ENCODE measurements around the gene PTPRT.

DNA sequence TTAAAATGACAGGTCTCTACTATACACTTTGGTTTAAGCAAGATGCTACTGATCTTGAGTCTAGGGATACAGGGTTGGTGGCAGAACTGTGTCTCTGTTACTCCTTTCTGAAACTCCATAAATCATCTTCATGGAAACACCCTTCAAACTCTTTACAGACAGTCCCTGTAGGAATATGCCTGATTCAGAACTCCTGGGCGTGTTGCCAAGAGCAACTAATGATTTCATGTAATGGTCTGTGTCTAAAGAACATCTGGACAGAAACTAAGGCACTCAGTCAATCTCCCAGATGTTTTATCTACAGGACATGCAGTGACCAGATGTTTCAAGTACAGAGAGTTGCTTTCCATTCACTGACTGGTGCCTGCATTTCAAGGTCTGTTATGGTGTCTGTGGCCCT, 1107.1 kb downstream of the PTPRT start:
- no peak for TF ChIP-seq POLR2A (IDR thresholded peaks at IDR 0.05)
- TF ChIP-seq, protein P1, sequence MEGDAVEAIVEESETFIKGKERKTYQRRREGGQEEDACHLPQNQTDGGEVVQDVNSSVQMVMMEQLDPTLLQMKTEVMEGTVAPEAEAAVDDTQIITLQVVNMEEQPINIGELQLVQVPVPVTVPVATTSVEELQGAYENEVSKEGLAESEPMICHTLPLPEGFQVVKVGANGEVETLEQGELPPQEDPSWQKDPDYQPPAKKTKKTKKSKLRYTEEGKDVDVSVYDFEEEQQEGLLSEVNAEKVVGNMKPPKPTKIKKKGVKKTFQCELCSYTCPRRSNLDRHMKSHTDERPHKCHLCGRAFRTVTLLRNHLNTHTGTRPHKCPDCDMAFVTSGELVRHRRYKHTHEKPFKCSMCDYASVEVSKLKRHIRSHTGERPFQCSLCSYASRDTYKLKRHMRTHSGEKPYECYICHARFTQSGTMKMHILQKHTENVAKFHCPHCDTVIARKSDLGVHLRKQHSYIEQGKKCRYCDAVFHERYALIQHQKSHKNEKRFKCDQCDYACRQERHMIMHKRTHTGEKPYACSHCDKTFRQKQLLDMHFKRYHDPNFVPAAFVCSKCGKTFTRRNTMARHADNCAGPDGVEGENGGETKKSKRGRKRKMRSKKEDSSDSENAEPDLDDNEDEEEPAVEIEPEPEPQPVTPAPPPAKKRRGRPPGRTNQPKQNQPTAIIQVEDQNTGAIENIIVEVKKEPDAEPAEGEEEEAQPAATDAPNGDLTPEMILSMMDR (IDR thresholded peaks at IDR 0.05) = no peak
